GM18858 (cell line): ENCODE results near the gene CLDND2.

Experiments used
- ATAC-seq: cut with Tn5 transposase; IDR thresholded peaks from one replicate; pipeline ENCODE4 v1.9.1; 2021; ENCODE audit not compliant: unreplicated experiment

CLDND2 gene

GRCh38 chr19:51333836-51334460 is 34.9 kb downstream of the CLDND2 start:
- ATAC-seq: no peak

GRCh38 chr19:51331716-51332115 is 37.1 kb downstream of the CLDND2 start:
- no peak for ATAC-seq

- no peak for ATAC-seq
These were observed 37.6 kb downstream of the CLDND2 start for GRCh38 chr19:51331193-51331592.

GRCh38 chr19:51330366-51330765 is 38.4 kb downstream of the CLDND2 start:
- no peak for ATAC-seq

GRCh38 chr19:51329411-51329810 is 39.4 kb downstream of the CLDND2 start:
- no peak for ATAC-seq

GRCh38 chr19:51327066-51328001 is 41.5 kb downstream of the CLDND2 start:
- ATAC-seq: no peak

GRCh38 chr19:51326216-51327065 is 42.4 kb downstream of the CLDND2 start:
- ATAC-seq: no peak

- no peak for ATAC-seq
These were observed 43.4 kb downstream of the CLDND2 start for GRCh38 chr19:51325161-51325976.

GRCh38 chr19:51324167-51324481 is 44.7 kb downstream of the CLDND2 start:
- ATAC-seq: no peak

- ATAC-seq: no peak
These were observed 45.2 kb downstream of the CLDND2 start for GRCh38 chr19:51323481-51324166.

- no peak for ATAC-seq
These were observed 47.0 kb downstream of the CLDND2 start for GRCh38 chr19:51321799-51322198.

- ATAC-seq: no peak
These were observed 48.5 kb downstream of the CLDND2 start for GRCh38 chr19:51320280-51320657.

- no peak for ATAC-seq
These were observed 49.0 kb downstream of the CLDND2 start for GRCh38 chr19:51319649-51320279.

- ATAC-seq: no peak
These were observed 49.8 kb downstream of the CLDND2 start for GRCh38 chr19:51318687-51319648.

GRCh38 chr19:51317968-51318367 is 50.8 kb downstream of the CLDND2 start:
- no peak for ATAC-seq

GRCh38 chr19:51317376-51317775 is 51.4 kb downstream of the CLDND2 start:
- no peak for ATAC-seq
